ES-I3 (cell line): Measurements from ENCODE around the gene SMIM1.

Experiments
- H3K36me3 ChIP-seq: 2 replicates; pipeline ENCODE4 v1.6.1; 2013; ENCODE audit warnings: mild to moderate bottlenecking, low read length, control low read depth, moderate library complexity; ENCODE audit not compliant: insufficient read depth
- H3K4me1 ChIP-seq: 2 replicates; pipeline ENCODE4 v1.6.1; 2013; ENCODE audit warnings: mild to moderate bottlenecking, control low read depth, low read length; ENCODE audit not compliant: insufficient read depth
- H3K9ac ChIP-seq: 2 replicates; pipeline ENCODE4 v1.6.1; 2013; ENCODE audit warnings: low read depth, mild to moderate bottlenecking, low read length, moderate library complexity
- H3K9me3 ChIP-seq: 2 replicates; pipeline ENCODE4 v1.6.1; 2013; ENCODE audit warnings: mild to moderate bottlenecking, low read length, moderate library complexity; ENCODE audit not compliant: control insufficient read depth, insufficient read depth

The SMIM1 gene

DNA sequence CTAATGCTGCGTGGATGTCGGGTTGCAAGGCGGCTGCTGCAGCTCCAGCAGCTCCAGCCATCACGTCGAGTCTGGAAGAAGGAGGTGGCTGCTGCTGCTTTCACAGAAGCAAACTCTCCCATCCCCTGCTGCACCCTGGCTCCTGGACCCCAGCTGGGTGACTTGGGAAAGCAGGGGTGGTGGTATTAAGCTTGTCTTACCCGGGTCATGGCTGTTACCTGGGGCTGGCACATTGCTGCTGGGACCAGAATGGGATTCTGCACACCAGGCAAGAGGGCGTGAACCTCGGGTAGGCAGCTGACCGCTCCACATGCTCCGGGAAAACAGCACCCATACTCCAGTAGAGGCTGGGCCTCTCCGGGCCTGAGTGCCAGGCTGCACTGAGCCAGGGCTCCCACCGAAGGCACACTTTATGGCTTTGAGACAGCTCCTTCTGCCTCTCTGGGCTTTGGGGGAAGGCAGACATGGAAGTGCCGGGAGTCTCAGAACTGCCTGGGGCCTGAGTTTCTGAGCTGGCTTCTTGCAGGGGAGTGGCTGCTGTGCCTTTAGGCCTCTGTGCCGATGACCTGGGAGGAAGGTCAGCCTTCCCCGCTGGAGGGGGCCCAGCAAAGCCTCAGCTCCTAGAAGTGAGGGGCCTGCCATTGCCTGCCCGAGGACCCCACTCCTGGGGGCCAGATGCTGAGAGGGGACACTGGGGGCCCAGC is 1.2 kb downstream of the SMIM1 start:
- Histone ChIP-seq H3K4me1 (peaks cover 18% of the 10 kb centered on the region; the same call in 1 of the 2 replicates), H3K9me3 (no peaks in the 10 kb centered on the region), H3K9ac (peak overlapping the region; percentile 64; the same call in 1 of the 2 replicates), H3K36me3 (no peaks in the 10 kb centered on the region)

DNA sequence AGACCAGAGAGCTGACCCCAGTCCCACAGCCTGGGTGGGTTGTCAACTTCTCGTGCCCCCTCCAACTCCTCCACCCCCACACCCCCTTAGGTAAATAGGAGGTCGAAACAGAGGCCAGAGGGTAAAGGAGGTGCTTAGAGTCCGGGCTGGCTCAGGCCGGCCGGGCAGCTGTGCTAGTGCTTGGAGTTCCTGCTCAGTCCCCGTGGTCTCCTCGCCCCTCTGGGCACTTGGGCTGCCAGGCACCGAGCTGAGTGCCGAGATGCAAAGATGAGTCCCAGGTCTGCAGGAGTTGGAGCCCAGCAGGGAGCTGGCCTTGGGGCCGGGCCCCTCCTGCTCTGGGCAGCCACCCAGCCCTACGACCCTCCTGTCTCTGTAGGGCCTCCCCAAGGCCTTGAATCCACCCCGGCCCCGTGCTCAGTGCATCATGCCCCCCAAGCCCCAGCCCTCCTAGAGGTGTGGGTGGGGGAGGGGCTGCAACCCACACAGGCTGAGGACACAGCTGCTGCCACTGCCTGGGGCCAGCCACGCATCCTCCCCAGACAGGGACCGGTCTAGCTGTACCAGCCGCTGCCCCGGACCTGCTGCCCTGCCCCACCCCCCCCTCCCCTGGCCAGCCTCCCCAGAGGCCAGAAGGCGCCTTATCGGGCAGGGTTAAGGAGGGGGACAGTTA is 1.9 kb downstream of the SMIM1 start:
- Histone ChIP-seq H3K9ac (no peak overlapping the region), H3K4me1 (peaks cover 18% of the 10 kb centered on the region; the same call in 1 of the 2 replicates)

DNA sequence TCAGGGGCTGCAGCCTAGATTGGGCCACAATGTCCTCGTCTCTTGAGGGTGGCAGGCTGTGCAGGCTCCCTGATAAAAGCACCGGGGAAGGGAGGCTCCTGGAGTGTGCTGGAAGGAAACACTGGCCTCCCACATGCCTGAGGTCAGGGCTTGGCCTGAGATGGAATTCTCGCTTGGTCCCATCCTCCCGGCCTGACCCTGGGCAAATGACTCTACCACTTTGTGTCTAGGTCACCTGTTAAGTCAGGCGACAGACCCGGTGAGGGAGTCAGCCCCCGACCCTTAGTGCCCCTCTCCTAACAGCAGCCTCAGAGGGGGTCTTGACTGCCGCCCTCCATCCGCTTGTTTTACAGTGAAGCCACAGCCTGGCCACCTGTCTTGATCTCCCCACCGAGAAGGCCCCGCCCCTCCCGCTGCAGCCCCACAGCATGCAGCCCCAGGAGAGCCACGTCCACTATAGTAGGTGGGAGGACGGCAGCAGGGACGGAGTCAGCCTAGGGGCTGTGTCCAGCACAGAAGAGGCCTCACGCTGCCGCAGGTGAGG is 2.5 kb downstream of the SMIM1 start:
- H3K9me3 ChIP-seq = no peaks in the 10 kb centered on the region
- peaks cover 5% of the 10 kb centered on the region for H3K36me3 ChIP-seq
- H3K4me1 ChIP-seq = peaks cover 18% of the 10 kb centered on the region; the same call in 1 of the 2 replicates
- no peak overlapping the region for H3K9ac ChIP-seq

More for the DNA sequence above, 1.9 kb downstream of the SMIM1 start:
- H3K36me3 ChIP-seq = peaks cover 3% of the 10 kb centered on the region; the same call in 1 of the 2 replicates
- H3K9me3 ChIP-seq = no peaks in the 10 kb centered on the region

DNA sequence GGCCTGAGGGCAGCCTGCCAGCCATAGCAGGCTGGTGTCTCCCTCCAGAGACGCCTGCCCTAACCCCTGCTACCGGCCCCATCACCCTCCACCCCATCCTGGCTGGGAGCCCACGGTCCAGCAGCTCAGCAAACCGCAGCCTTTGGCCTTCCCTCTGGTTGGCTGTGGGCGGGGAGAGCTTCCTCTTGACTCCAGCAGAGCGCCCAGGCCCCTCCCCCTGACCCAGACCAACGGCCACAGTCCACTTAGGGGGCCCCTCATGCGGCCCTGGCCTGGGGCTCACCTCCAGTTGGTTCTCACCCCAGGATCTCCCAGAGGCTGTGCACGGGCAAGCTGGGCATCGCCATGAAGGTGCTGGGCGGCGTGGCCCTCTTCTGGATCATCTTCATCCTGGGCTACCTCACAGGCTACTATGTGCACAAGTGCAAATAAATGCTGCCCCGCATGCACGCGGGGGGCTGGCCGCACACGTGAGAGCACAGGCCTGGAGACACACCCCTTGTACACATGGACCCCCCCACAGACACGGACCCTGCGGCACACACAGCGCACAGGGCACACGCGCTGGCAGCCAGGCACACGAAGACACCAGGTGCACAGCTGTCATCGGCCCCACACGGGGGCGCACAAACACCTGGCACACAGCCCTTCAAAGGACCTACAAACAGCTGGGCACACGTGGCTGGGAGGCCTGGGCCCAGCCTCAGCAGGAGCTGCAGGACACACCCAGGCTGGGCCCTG is 3.1 kb downstream of the SMIM1 start:
- H3K9ac ChIP-seq = no peak overlapping the region
- peaks cover 18% of the 10 kb centered on the region; the same call in 1 of the 2 replicates for H3K4me1 ChIP-seq
- H3K9me3 ChIP-seq = no peaks in the 10 kb centered on the region
- peaks cover 9% of the 10 kb centered on the region for H3K36me3 ChIP-seq

DNA sequence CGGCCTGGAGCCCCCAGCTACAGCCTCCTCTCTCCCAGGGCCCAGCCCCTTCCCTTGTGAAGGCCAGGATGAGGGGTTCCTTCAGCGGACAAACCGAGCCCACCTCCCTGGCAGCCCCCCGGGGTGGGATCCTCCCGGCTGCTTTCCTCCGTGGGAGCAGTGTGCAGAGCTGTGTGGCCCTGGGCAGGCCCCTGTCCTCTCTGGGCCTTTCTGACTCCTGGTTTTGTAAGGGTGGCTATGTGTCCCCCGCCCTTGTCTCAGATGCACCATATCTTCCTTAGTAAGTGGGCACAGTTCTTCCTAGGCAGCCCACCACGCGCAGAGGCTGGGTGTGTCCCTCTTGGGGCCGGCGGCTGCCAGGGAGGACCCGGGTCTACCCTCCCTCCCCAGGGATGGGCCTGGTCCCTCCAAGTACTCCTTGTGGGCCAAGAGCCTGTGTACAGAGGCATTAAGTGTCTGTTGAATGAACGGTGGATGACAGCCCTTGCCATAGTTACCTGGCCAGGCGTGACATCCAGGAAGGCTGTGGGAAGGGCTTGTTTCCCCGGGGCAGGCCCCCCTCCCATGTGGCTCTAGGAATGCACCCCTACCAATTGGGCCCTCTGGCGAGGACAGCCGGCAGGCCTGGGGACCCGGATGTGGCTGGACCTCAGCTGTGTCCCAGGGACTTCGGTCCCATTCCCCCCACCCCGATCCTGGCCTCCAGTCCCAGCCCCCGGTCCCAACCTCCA is 3.8 kb downstream of the SMIM1 start:
- Histone ChIP-seq H3K4me1 (peaks cover 15% of the 10 kb centered on the region; the same call in 1 of the 2 replicates), H3K9me3 (no peaks in the 10 kb centered on the region), H3K9ac (no peak overlapping the region), H3K36me3 (peaks cover 9% of the 10 kb centered on the region)

DNA sequence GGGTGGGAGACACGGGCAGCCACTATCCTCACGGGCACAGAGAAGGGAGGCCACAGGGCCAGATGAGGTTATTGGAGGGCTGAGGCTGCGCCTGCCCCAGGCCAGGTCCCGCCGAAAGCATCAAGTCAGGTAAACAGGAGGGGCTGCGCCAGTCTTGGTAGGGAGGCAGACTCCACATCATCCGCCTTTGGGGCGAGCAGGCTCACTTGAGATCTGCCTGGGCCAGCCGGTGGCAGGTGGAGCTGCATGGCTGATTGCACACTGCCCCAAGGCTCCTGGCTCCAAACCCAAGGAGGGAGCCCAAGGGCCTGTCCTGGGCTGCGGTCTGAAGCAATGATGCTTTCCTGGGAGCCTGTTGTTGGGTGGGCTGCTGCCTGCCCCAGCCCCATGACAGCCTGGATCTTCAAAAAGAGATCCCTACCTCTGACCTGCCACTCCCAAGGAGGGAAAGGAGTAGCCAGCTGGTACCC is 4.6 kb downstream of the SMIM1 start:
- no peak overlapping the region for H3K9ac ChIP-seq
- peaks cover 14% of the 10 kb centered on the region; the same call in 1 of the 2 replicates for H3K4me1 ChIP-seq
- no peaks in the 10 kb centered on the region for H3K9me3 ChIP-seq
- H3K36me3 ChIP-seq = peaks cover 11% of the 10 kb centered on the region

DNA sequence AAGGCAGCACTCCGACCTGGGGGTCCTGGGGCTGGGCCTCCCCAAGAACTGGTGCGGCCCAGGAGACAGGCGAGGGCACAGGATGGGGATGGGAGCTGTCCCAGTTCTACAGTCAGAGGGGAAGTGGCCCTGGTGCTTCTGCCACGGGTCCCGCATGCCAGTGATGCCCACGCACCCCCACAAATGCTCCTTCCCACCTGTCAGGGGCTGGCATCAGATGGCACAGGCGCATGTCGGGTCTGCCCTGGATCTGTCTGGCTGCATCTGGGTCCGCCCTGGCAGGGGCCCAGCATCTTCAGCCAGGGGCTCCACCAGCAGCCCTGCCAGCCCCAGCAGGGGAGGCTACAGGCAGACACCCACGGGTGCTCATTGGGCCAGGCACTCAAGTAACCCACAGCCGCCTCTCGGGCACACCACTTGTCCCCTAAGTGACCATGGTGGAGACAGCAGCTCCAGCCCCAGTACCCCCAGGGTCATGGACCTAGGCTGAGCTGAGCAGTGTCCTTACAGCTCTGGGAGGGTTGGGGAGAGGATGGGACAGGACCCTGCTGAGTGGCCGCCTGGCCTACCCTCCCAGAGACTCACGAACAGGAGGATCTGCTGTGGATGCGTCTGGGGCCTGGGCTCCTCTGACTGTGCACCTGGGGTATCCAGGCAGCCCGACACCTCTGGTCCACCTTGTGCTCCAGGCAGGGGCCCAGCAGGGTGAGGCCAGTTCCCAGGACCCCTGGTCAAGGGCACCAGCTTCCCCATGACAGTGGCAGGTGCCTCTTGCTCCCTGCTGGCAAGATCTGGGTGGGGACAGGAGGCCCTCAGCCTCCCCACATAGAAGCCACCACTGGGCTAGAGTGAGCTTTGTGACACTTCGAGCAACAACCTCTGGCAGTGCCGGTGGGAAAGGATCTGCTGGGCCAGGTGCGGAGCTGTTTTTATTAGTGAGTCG is 5.4 kb downstream of the SMIM1 start:
- H3K9ac ChIP-seq = no peak overlapping the region
- H3K36me3 ChIP-seq = peaks cover 17% of the 10 kb centered on the region
- H3K9me3 ChIP-seq = no peaks in the 10 kb centered on the region
- H3K4me1 ChIP-seq = peaks cover 14% of the 10 kb centered on the region; the same call in 1 of the 2 replicates

DNA sequence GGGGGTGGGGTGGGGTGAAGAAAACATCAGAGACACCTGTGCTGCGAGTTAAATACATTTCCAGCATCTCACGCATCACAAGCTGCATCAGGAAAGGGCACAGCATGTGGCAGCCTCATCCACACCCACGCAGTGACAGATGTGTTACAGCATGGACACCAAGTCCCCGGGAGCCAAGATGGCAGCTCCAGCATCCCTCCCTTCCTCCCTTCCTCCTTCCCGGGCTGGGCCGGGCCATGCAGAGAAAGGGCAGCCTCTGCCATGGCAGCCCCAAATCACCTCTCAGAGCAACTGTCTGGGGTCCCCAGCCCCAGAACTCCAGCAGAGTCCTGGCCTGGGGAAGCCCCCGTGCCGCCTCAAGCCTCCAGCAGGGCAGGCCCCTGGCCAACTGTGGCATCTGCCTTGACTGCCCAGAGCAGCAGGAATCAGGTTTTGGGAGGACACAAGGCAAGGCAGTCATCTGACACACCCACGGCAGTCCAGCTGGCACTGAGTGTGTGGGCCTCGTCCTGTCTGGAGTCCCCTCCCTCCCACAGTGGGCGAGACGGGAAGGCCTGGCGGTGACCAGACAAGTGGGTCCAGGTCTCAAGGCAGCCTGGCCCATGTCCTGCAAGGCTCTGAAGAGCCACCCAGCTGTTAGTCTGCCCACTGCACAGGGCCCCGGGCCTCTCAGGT is 6.2 kb downstream of the SMIM1 start:
- peaks cover 24% of the 10 kb centered on the region for H3K36me3 ChIP-seq
- H3K4me1 ChIP-seq = peaks cover 14% of the 10 kb centered on the region; the same call in 1 of the 2 replicates
- H3K9ac ChIP-seq = no peak overlapping the region
- H3K9me3 ChIP-seq = no peaks in the 10 kb centered on the region

DNA sequence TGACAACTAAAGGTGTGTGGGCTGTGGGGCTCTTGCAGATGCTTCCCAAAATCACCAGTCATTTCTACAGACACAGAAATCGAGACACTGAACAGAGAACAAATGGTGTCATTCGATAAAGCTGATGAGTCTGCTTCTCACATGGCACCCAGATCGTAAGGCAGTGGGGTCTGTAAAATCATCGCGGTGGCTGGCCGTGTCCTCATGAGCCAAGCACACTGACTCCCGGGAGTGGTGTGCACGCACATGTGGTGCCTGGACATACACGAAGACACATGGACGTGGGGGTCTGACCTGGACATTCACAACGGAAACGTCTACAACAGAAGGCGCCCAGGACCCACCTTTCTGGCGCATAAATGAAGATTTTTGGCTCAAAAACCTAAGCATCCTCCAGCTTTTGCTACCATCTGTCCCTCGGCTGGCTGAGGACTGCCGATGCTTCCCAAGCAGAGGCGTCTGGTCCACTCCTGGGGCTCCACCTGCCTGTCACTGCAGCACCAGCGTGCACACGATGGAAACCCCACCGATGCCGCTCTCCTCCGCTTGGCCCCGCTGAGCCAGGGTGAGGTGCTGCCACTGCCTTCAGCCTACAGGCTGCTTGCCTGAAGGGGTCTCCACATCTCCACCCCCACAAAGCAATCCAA is 6.8 kb downstream of the SMIM1 start:
- Histone ChIP-seq H3K9me3 (no peaks in the 10 kb centered on the region), H3K4me1 (peaks cover 12% of the 10 kb centered on the region; the same call in 1 of the 2 replicates), H3K36me3 (peaks cover 31% of the 10 kb centered on the region)

DNA sequence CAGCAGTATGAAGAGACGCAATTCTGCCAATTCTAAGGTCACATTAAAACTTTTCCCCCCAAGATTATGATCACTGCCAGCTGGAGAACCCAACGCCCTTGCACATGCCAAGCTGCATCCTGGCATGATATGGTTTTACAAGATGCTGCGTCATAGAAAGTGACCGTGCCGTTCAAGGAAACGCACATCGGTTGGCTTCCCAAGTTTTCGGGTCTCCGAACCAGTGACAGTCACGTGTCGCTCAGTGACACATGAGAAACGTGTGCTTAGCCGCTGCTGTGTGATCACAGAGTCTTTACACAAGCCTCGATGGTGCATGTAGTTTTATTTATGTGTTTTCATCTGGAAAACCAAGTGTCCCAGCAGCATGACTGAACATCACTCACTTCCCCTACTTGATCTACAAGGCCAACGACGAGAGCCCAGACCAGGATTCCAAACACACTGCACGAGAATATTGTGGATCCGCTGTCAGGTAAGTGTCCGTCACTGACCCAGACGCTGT is 7.4 kb downstream of the SMIM1 start:
- no peaks in the 10 kb centered on the region for H3K9me3 ChIP-seq
- peaks cover 9% of the 10 kb centered on the region; the same call in 1 of the 2 replicates for H3K4me1 ChIP-seq
- no peak overlapping the region for H3K9ac ChIP-seq
- H3K36me3 ChIP-seq = peaks cover 35% of the 10 kb centered on the region

More for the DNA sequence above, 6.8 kb downstream of the SMIM1 start:
- H3K9ac ChIP-seq = no peak overlapping the region

DNA sequence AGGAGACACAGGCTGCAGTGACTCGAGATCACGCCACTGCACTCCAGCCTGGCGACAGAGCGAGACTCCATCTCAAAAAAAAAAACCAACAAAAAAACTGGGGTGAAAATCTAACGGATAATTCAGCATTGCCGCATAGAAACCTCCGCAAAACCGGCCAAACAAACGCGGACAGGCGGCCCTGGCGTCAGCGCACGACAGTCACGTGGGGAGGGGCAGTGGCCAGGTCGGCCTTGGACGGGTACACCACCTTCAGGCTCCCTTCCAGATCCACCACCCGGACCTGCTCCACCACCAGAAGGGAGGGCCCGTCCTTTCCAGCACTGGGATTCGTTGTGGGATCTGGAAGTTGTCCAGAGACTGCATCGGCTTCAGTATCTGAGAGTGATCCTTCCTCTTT is 8.4 kb downstream of the SMIM1 start:
- Histone ChIP-seq H3K4me1 (no peaks in the 10 kb centered on the region; the same call in 1 of the 2 replicates), H3K36me3 (peaks cover 37% of the 10 kb centered on the region), H3K9me3 (no peaks in the 10 kb centered on the region), H3K9ac (no peak overlapping the region)
